Esophagus squamous epithelium (tissue), 5 donors: ENCODE data around the gene G6PC1. TPM values are rescaled to one million over a fixed set of nuclear protein-coding genes. Genes with fewer than 3 reads are reported as not detected.
"Not testable (repeated sequence)": the region's sequence is repeated elsewhere in the genome, so short reads cannot be mapped to it uniquely, and the experiment has no call there.

ENCODE experiments used
- DNase-seq: peaks from one replicate; lab custom pipeline; 2025; lab: John Stamatoyannopoulos, UW
- H3K27ac ChIP-seq, 4 donors: fragments of 200-600 bp; sonication (generic); one replicate each; pipeline ENCODE4 v1.5.1; 2016 to 2019; ENCODE audit warnings: mild to moderate bottlenecking in 1 of 4
- H3K27me3 ChIP-seq, 4 donors: fragments of 200-600 bp; sonication (generic); 1 replicate in 3 of 4; 2 replicates in 1 of 4; pipeline versions ENCODE4 v1.5.1 to v1.6.0; 2017 to 2021; ENCODE audit warnings: antibody characterized with exemption in 1 of 4
- H3K36me3 ChIP-seq, 3 donors: fragments of 200-600 bp; sonication (generic); one replicate each; pipeline ENCODE4 v1.5.1; 2016 to 2019
- H3K4me1 ChIP-seq, 3 donors: fragments of 200-600 bp; sonication (generic); one replicate each; pipeline ENCODE4 v1.5.1; 2017 to 2019
- H3K4me3 ChIP-seq, 4 donors: fragments of 200-600 bp; sonication (generic); 1 replicate in 3 of 4; 2 replicates in 1 of 4; pipeline ENCODE4 v1.5.1; 2016 to 2019; ENCODE audit warnings: mild to moderate bottlenecking in 2 of 4, moderate library complexity in 1 of 4
- H3K9me3 ChIP-seq, 3 donors: fragments of 200-600 bp; sonication (generic); one replicate each; pipeline ENCODE4 v1.5.1; 2016 to 2019
- POLR2A ChIP-seq, 4 donors: fragments of 450-650 bp; IDR thresholded peaks; one replicate each; pipeline ENCODE4 v1.6.1; 2017; ENCODE audit warnings: antibody characterized with exemption in 4 of 4, mild to moderate bottlenecking in 4 of 4, moderate library complexity in 3 of 4
- WGBS, 2 donors: methylation state at CpG; one replicate each; pipeline ENCODE4 v1.1.5; 2018; 5-methylcytosine and 5-hydroxymethylcytosine counted together
- intact Hi-C: fragments of 100-400 bp; cut with DNase I; formaldehyde crosslinking; loops from one replicate; pipeline ENCODE4 v1.15.0; 2022
- total RNA-seq, 4 donors: library from RNA; depleted of rRNA; stranded (reverse); fragments of >200 nt; gene quantifications; one replicate each; pipeline ENCODE4 v1.1.0, GENCODE V29; 2016
- TF ChIP-seq, protein P1 (sequence below), 6 experiments: fragments of 450-650 bp in 4 of 6; fragments of 200-600 bp in 2 of 6; sonication (generic) in 2 of 6; IDR thresholded peaks; one replicate each; pipeline ENCODE4 v1.5.1; 2016 to 2019; ENCODE audit warnings: antibody characterized with exemption in 6 of 6, mild to moderate bottlenecking in 4 of 6, moderate library complexity in 4 of 6
- donor health status: DM: yes; HTN: yes; CAD: no.

Gene G6PC1
- total RNA-seq, 4 donors from 2014 or later = not detected

DNA sequence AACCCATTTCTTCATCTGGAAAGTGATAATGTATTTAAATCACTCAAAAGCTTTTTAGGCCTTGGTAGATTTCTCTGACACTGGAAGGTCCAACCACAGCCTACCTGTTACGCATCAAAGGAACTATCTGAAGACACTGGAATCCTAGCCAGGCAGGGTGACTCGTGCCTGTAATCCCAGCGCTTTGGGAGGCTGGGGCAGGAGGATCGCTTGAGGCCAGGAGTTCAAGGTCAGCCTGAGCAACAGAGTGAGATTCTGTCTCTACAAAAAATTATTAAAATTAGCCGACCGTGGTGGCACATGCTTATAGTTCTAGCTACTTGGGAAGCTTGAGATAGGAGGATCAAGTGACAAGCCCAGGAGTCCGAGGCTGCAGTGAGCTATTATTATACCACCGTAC lies 18.4 kb upstream of the G6PC1 start:
- no peaks in the 10 kb centered on the region for H3K9me3 ChIP-seq
- no peaks in the 10 kb centered on the region for H3K4me1 ChIP-seq
- no peak for TF ChIP-seq POLR2A (IDR thresholded peaks at IDR 0.05)
- TF ChIP-seq, protein P1, sequence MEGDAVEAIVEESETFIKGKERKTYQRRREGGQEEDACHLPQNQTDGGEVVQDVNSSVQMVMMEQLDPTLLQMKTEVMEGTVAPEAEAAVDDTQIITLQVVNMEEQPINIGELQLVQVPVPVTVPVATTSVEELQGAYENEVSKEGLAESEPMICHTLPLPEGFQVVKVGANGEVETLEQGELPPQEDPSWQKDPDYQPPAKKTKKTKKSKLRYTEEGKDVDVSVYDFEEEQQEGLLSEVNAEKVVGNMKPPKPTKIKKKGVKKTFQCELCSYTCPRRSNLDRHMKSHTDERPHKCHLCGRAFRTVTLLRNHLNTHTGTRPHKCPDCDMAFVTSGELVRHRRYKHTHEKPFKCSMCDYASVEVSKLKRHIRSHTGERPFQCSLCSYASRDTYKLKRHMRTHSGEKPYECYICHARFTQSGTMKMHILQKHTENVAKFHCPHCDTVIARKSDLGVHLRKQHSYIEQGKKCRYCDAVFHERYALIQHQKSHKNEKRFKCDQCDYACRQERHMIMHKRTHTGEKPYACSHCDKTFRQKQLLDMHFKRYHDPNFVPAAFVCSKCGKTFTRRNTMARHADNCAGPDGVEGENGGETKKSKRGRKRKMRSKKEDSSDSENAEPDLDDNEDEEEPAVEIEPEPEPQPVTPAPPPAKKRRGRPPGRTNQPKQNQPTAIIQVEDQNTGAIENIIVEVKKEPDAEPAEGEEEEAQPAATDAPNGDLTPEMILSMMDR (IDR thresholded peaks at IDR 0.05) = no peak
- H3K36me3 ChIP-seq = no peaks in the 10 kb centered on the region
- intact Hi-C loops = no loop called here
- no peak for DNase-seq
- no peak overlapping the region for H3K4me3 ChIP-seq
- H3K27ac ChIP-seq = no peak overlapping the region
- 82 to 91% methylated on average over 8 of the region's 8 CpGs for WGBS, 2 donors
- peaks cover 0 to 17% (median 0%) of the 10 kb centered on the region in 4 donors for H3K27me3 ChIP-seq

DNA sequence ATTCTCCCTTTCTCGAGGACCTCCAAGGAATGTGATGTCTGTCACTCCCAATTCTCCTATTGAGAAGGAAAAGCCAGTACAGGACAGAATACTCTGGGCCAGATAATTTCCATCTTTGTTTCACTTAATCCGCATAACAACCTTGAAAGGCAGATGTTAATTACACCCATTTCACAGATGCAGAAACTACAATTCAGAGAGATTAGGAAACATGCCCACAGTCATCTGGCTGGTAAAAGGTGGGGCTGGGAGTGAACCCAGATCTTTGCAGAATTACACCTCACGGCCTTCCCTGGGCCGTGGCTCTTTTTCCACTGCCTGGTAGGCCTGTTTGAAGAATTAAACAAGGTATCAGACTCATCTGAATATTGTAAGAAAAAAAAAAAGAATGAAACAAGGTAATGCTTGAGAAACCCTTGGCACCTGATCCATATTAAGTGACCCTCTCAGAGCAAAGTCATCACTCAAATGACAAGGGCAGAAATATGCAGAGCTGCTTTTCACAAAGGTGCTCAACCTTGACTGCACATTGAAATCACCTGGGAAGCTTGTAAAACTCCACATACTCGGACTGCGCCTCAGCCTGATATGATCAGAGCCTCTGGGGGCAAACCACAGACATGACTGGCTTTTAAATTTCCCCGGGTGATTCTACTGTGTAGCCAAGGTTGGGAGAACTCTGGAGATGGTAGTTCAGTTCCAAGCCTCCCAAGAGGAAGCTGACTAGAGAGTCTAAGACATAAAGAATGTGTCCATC lies 16.6 kb upstream of the G6PC1 start:
- no peaks in the 10 kb centered on the region for H3K27me3 ChIP-seq
- no peaks in the 10 kb centered on the region for H3K4me1 ChIP-seq
- intact Hi-C loops = no loop called here
- no peaks in the 10 kb centered on the region for H3K9me3 ChIP-seq
- no peak overlapping the region for H3K4me3 ChIP-seq
- WGBS, 2 donors = 72 to 77% methylated on average over 6 to 7 of the region's 7 CpGs
- TF ChIP-seq POLR2A (IDR thresholded peaks at IDR 0.05) = no peak
- TF ChIP-seq, protein P1 (IDR thresholded peaks at IDR 0.05) = no peak
- H3K36me3 ChIP-seq = no peaks in the 10 kb centered on the region
- H3K27ac ChIP-seq = no peak overlapping the region
- no peak for DNase-seq

DNA sequence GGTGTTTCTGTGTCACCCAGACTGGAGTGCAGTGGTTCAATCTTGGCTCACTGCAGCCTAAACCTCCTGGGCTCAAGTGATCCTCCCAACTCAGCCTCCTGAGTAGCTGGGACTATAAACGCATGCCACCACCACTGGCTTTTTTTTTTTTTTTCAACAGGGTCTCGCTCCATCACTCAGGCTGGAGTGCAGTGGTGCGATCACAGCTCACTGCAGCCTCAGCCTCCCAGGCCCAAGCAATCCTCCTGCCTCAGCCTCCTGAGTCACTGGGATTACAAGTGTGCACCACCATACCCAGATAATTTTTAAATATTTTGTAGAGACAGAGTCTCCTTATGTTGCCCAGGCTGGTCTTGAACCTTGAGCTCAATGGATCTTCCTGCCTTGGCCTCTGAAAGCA lies 14.8 kb upstream of the G6PC1 start:
- WGBS, 2 donors = 67 to 97% methylated on average over 1 to 3 of the region's 3 CpGs
- DNase-seq, H3K36me3 ChIP-seq, intact Hi-C loops, H3K9me3 ChIP-seq, H3K4me3 ChIP-seq, H3K4me1 ChIP-seq, H3K27me3 ChIP-seq, H3K27ac ChIP-seq: not testable (repeated sequence)

DNA sequence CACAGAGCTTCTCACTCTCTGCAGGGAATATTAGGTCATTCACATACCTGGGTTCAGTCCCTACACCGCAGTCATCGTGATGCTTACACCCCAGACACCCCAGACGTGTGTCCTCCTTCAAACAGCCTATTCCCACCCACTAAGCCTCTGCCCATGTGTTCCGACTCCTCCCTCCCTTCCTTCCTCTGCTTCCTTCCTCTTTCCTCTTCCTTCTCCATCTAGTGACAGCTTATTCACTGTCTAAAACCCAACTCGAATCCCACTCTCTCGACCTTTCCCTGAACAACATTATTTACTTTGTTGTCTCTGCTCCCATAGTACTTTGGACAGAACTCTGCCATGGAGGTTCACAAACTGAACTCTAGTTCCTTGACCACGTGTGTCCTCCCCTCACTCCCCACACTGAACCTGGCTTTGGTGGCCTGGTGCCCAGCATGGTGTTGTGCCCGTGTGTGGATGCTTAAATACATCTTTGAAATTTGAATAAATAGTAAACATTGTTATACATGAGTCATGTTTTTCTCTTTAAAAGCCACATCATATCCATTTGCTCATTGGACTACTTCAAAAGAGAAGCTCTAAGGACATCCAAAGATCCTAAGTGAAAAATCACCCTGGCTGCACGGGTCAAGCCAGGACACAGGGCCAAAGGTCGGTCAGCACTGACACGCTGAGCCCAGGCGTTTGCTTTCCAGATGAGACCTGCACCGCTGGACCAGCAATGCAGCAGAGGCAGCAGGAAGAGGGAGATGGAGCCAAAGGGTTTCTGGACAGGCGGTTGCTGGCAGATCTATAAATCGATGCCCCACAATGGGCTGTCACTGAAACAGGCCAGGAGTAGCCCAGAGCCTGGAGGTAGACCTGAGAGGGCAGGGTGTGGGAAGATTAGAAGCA lies 14.1 kb upstream of the G6PC1 start:
- 51 to 53% methylated on average over 11 to 13 of the region's 15 CpGs for WGBS, 2 donors
- no peaks in the 10 kb centered on the region for H3K9me3 ChIP-seq
- no peak for DNase-seq
- no peaks in the 10 kb centered on the region for H3K36me3 ChIP-seq
- intact Hi-C loops = no loop called here
- TF ChIP-seq, protein P1 (IDR thresholded peaks at IDR 0.05) = no peak
- no peak for TF ChIP-seq POLR2A (IDR thresholded peaks at IDR 0.05)
- H3K4me3 ChIP-seq = no peak overlapping the region
- H3K4me1 ChIP-seq = peaks cover 0 to 8% (median 2%) of the 10 kb centered on the region in 3 donors
- H3K27me3 ChIP-seq = no peaks in the 10 kb centered on the region
- H3K27ac ChIP-seq = no peak overlapping the region

DNA sequence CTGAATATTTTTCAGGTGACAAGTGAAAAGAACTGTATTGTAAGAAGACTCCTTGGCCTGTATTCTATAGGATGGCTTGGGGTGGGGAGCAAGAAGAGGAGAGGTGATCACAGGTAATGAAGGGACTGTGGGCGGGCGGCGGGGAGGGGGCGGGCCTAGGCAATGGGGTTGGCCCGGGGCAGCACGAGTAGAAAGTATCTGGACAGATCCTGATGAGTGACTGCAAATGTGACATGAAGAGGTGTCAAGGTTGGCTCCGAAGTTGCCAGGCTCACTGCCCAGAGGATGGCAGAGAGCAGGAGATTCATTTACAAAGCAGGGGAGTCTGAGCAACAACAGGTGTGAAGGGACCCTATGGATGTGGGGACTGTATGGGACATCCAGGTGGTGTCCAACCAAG lies 10.8 kb upstream of the G6PC1 start:
- no peaks in the 10 kb centered on the region for H3K27me3 ChIP-seq
- H3K4me3 ChIP-seq = no peak overlapping the region
- DNase-seq = no peak
- peaks cover 0 to 41% (median 34%) of the 10 kb centered on the region in 3 donors for H3K4me1 ChIP-seq
- no peak overlapping the region for H3K27ac ChIP-seq
- H3K36me3 ChIP-seq = no peaks in the 10 kb centered on the region
- H3K9me3 ChIP-seq = no peaks in the 10 kb centered on the region
- 79 to 86% methylated on average over 7 of the region's 7 CpGs for WGBS, 2 donors
- TF ChIP-seq POLR2A (IDR thresholded peaks at IDR 0.05) = no peak
- TF ChIP-seq, protein P1 (IDR thresholded peaks at IDR 0.05) = no peak
- intact Hi-C loops = no loop called here
